IPS-18c (cell line): ENCODE results near the gene B3GALT4.
A peak's percentile ranks its signal among the peaks of the same experiment; 100 is the strongest.
"Not testable (repeated sequence)": the region's sequence is repeated elsewhere in the genome, so short reads cannot be mapped to it uniquely, and the experiment has no call there.

Experiments used
- H3K4me3 ChIP-seq: 2 replicates; pipeline ENCODE4 v1.7.0; 2013; ENCODE audit warnings: low read depth, mild to moderate bottlenecking, low read length, moderate library complexity; ENCODE audit not compliant: insufficient read depth
- H3K9me3 ChIP-seq: one replicate; pipeline ENCODE4 v1.6.1; 2013; ENCODE audit warnings: mild to moderate bottlenecking, low read length, moderate library complexity; ENCODE audit not compliant: control insufficient read depth, insufficient read depth

B3GALT4 gene

GRCh38 chr6:33262490-33262889 lies 14.4 kb upstream of the B3GALT4 start:
- not testable (repeated sequence) for H3K9me3 ChIP-seq, H3K4me3 ChIP-seq

- Histone ChIP-seq H3K9me3 (peaks cover 2% of the 10 kb centered on the region), H3K4me3 (no peak overlapping the region)
Measured at GRCh38 chr6:33264015-33264414, 12.9 kb upstream of the B3GALT4 start.

GRCh38 chr6:33271117-33271467 lies 5.8 kb upstream of the B3GALT4 start:
- Histone ChIP-seq H3K4me3 (peak overlapping the region; percentile 87), H3K9me3 (no peaks in the 10 kb centered on the region)

GRCh38 chr6:33271468-33272274 lies 5.3 kb upstream of the B3GALT4 start, which contains the start of the genes RPS18 and VPS52:
Gene RPS18, plus strand, starts transcription at chr6:33272075. Its CDS starts 45 bp downstream, at chr6:33272120.
Gene VPS52, minus strand, starts transcription at chr6:33271876. Its CDS starts 201 bp downstream, at chr6:33271675.
- no peaks in the 10 kb centered on the region for H3K9me3 ChIP-seq
- H3K4me3 ChIP-seq: peak within 1 kb of the TSS; percentile 91

GRCh38 chr6:33272275-33273128 lies 4.4 kb upstream of the B3GALT4 start:
- no peaks in the 10 kb centered on the region for H3K9me3 ChIP-seq
- peak overlapping the region; percentile 91 for H3K4me3 ChIP-seq

GRCh38 chr6:33273129-33273923 lies 3.6 kb upstream of the B3GALT4 start:
- peak overlapping the region; percentile 91 for H3K4me3 ChIP-seq

GRCh38 chr6:33273924-33274902 lies 2.7 kb upstream of the B3GALT4 start:
- H3K9me3 ChIP-seq: no peaks in the 10 kb centered on the region
- peak overlapping the region; percentile 16; the same call in 1 of the 2 replicates for H3K4me3 ChIP-seq

More at GRCh38 chr6:33273129-33273923, 3.6 kb upstream of the B3GALT4 start:
- no peaks in the 10 kb centered on the region for H3K9me3 ChIP-seq

GRCh38 chr6:33275795-33276580 lies 935 bp upstream of the B3GALT4 start:
- H3K4me3 ChIP-seq: peak overlapping the region; percentile 61; the same call in 1 of the 2 replicates
- H3K9me3 ChIP-seq: not testable (repeated sequence)

GRCh38 chr6:33276581-33276863 lies 401 bp upstream of the B3GALT4 start:
- Histone ChIP-seq H3K9me3 (no peaks in the 10 kb centered on the region), H3K4me3 (peak overlapping the region; percentile 61)

GRCh38 chr6:33277663-33278391 lies 904 bp downstream of the B3GALT4 start:
- peak overlapping the region; percentile 61 for H3K4me3 ChIP-seq
- H3K9me3 ChIP-seq: no peaks in the 10 kb centered on the region

GRCh38 chr6:33278392-33278741 lies 1.4 kb downstream of the B3GALT4 start:
- H3K9me3 ChIP-seq: no peaks in the 10 kb centered on the region
- H3K4me3 ChIP-seq: no peak overlapping the region; the same call in 1 of the 2 replicates

- Histone ChIP-seq H3K4me3 (no peak overlapping the region), H3K9me3 (no peaks in the 10 kb centered on the region)
Measured at GRCh38 chr6:33278810-33279209, 1.9 kb downstream of the B3GALT4 start.

- Histone ChIP-seq H3K4me3 (no peak overlapping the region), H3K9me3 (no peaks in the 10 kb centered on the region)
Measured at GRCh38 chr6:33279257-33279695, 2.4 kb downstream of the B3GALT4 start.

- H3K4me3 ChIP-seq: no peak overlapping the region
Measured at GRCh38 chr6:33279971-33280511, 3.1 kb downstream of the B3GALT4 start.

GRCh38 chr6:33280539-33280938 lies 3.6 kb downstream of the B3GALT4 start:
- Histone ChIP-seq H3K9me3 (no peaks in the 10 kb centered on the region), H3K4me3 (no peak overlapping the region)

More at GRCh38 chr6:33279971-33280511, 3.1 kb downstream of the B3GALT4 start:
- no peaks in the 10 kb centered on the region for H3K9me3 ChIP-seq
